H1 (cell line): ENCODE measurements around the gene ZBTB48. TPM values are rescaled to one million over a fixed set of nuclear protein-coding genes. Genes with fewer than 3 reads are reported as not detected.

Source experiments
- CTCF ChIA-PET: fragments of 300-600 bp; sonication (Branson Sonifier 250); formaldehyde crosslinking; loops from one replicate; lab custom pipeline; 2021; ENCODE audit not compliant: partially characterized antibody; lab: Charles Lee
- POLR2A ChIA-PET: fragments of 300-600 bp; sonication (Branson Sonifier 250); formaldehyde crosslinking; loops from one replicate; lab custom pipeline; 2021; ENCODE audit warnings: inconsistent platforms; ENCODE audit not compliant: partially characterized antibody; lab: Charles Lee
- DNase-seq, 2 experiments: peaks; one replicate each; pipeline versions ENCODE4 v3.0.0 to v3.0.0-alpha.2; 2010 to 2022; ENCODE audit warnings: low spot score in 2 of 2, low read depth in 1 of 2, mixed read lengths in 1 of 2
- FAIRE-seq: peaks from 2 replicates; lab custom pipeline; 2011; peaks lifted over from hg19 to GRCh38; lab: Jason Lieb, UNC
- H2AFZ ChIP-seq: 2 replicates; pipeline ENCODE4 v1.8.1; 2012; ENCODE audit warnings: low read length, inconsistent platforms
- H2AK5ac ChIP-seq: 2 replicates; pipeline ENCODE4 v1.6.1; 2013; ENCODE audit warnings: low read depth, low read length
- H2BK120ac ChIP-seq: replicated peaks from 2 replicates; pipeline ENCODE3; 2013; ENCODE audit warnings: low read depth, low read length, inconsistent platforms
- H2BK12ac ChIP-seq: 2 replicates; pipeline ENCODE4 v1.6.1; 2013; ENCODE audit warnings: low read depth, low read length
- H2BK15ac ChIP-seq: 2 replicates; pipeline ENCODE4 v1.6.1; 2013; ENCODE audit warnings: low read length
- H2BK20ac ChIP-seq: 2 replicates; pipeline ENCODE4 v1.6.1; 2013; ENCODE audit warnings: low read length
- H2BK5ac ChIP-seq: 2 replicates; pipeline ENCODE4 v1.6.1; 2013; ENCODE audit warnings: low read depth, low read length
- H3K14ac ChIP-seq: 2 replicates; pipeline ENCODE4 v1.6.1; 2013; ENCODE audit warnings: inconsistent platforms; ENCODE audit not compliant: insufficient read length
- H3K18ac ChIP-seq: 2 replicates; pipeline ENCODE4 v1.6.1; 2013; ENCODE audit warnings: low read length; ENCODE audit errors: extremely low read depth
- H3K23ac ChIP-seq: 2 replicates; pipeline ENCODE4 v1.6.1; 2013; ENCODE audit warnings: inconsistent platforms; ENCODE audit not compliant: insufficient read length
- H3K23me2 ChIP-seq: 2 replicates; pipeline ENCODE4 v1.6.1; 2013; ENCODE audit warnings: low read depth, low read length
- H3K27ac ChIP-seq: 2 replicates; pipeline ENCODE4 v1.6.1; 2011; ENCODE audit warnings: low read depth, low read length, inconsistent platforms
- H3K27me3 ChIP-seq, 4 experiments: replicated peaks in 1 of 4; 1 replicate in 1 of 4; 2 replicates in 3 of 4; pipeline versions ENCODE4 v1.6.1 to v1.8.1; 2011 to 2013; ENCODE audit warnings: low read length in 3 of 4, mild to moderate bottlenecking in 3 of 4, inconsistent platforms in 2 of 4, mixed read lengths in 2 of 4, moderate library complexity in 1 of 4; ENCODE audit not compliant: control insufficient read depth in 3 of 4, insufficient read depth in 3 of 4; ENCODE audit errors: extremely low read depth in 1 of 4
- H3K36me3 ChIP-seq, 4 experiments: 2 replicates each; pipeline versions ENCODE4 v1.6.1 to v1.8.1; 2011 to 2013; ENCODE audit warnings: mild to moderate bottlenecking in 4 of 4, low read length in 3 of 4, moderate library complexity in 2 of 4, control low read depth in 1 of 4, inconsistent platforms in 1 of 4; ENCODE audit not compliant: insufficient read depth in 4 of 4, control insufficient read depth in 2 of 4
- H3K4ac ChIP-seq: replicated peaks from 2 replicates; pipeline ENCODE3; 2013; ENCODE audit warnings: low read length, low read depth, mixed read lengths, inconsistent platforms; ENCODE audit not compliant: insufficient read length
- H3K4me1 ChIP-seq, 4 experiments: replicated peaks in 1 of 4; 1 replicate in 1 of 4; 2 replicates in 3 of 4; pipeline versions ENCODE4 v1.6.1 to v1.8.1; 2011 to 2013; ENCODE audit warnings: low read length in 3 of 4, inconsistent platforms in 2 of 4, mixed read lengths in 1 of 4; ENCODE audit not compliant: insufficient read depth in 4 of 4, control insufficient read depth in 3 of 4
- H3K4me2 ChIP-seq, 2 experiments: 2 replicates each; pipeline versions ENCODE4 v1.6.1 to v1.8.1; 2011 to 2013; ENCODE audit warnings: low read depth in 2 of 2, low read length in 2 of 2, control low read depth in 1 of 2, inconsistent platforms in 1 of 2, mild to moderate bottlenecking in 1 of 2; ENCODE audit not compliant: insufficient read depth in 1 of 2
- H3K4me3 ChIP-seq, 4 experiments: fragments of 200-600, 300-600 bp in 1 of 4; sonication (generic), shearing (Covaris generic), sonication (Bioruptor Twin) in 1 of 4; 2 replicates each; pipeline versions ENCODE4 v1.5.1 to v1.8.1; 2011 to 2016; ENCODE audit warnings: low read length in 4 of 4, low read depth in 3 of 4, control low read depth in 2 of 4, inconsistent platforms in 2 of 4, mild to moderate bottlenecking in 2 of 4, mixed read lengths in 1 of 4, moderate library complexity in 1 of 4; ENCODE audit not compliant: insufficient read depth in 2 of 4; ENCODE audit errors: extremely low read depth in 1 of 4
- H3K56ac ChIP-seq: replicated peaks from 2 replicates; pipeline ENCODE3; 2013; ENCODE audit warnings: low read depth, mild to moderate bottlenecking, mixed read lengths, low read length, inconsistent platforms; ENCODE audit not compliant: insufficient read length
- H3K79me1 ChIP-seq: 2 replicates; pipeline ENCODE4 v1.6.1; 2013; ENCODE audit warnings: low read depth, low read length, control low read depth
- H3K79me2 ChIP-seq, 2 experiments: 2 replicates each; pipeline versions ENCODE4 v1.6.1 to v1.8.1; 2012 to 2013; ENCODE audit warnings: low read length in 2 of 2, mild to moderate bottlenecking in 2 of 2, inconsistent platforms in 1 of 2; ENCODE audit not compliant: insufficient read depth in 2 of 2, control insufficient read depth in 1 of 2
- H3K9ac ChIP-seq, 4 experiments: replicated peaks in 1 of 4; 1 replicate in 1 of 4; 2 replicates in 3 of 4; pipeline versions ENCODE4 v1.6.1 to v1.8.1; 2011 to 2013; ENCODE audit warnings: low read depth in 3 of 4, low read length in 3 of 4, control low read depth in 2 of 4, mild to moderate bottlenecking in 2 of 4, moderate library complexity in 2 of 4, inconsistent platforms in 1 of 4; ENCODE audit errors: extremely low read depth in 1 of 4
- H3K9me3 ChIP-seq, 2 experiments: 2 replicates each; pipeline versions ENCODE4 v1.6.1 to v1.8.1; 2012 to 2013; ENCODE audit warnings: mild to moderate bottlenecking in 2 of 2, moderate library complexity in 2 of 2, control low read depth in 1 of 2, inconsistent platforms in 1 of 2, low read depth in 1 of 2, low read length in 1 of 2, mixed read lengths in 1 of 2; ENCODE audit not compliant: insufficient read depth in 2 of 2
- H4K20me1 ChIP-seq, 2 experiments: replicated peaks in 1 of 2; 2 replicates each; pipeline versions ENCODE3 to v1.8.1; 2011 to 2013; ENCODE audit warnings: inconsistent platforms in 2 of 2, low read length in 2 of 2, mild to moderate bottlenecking in 1 of 2; ENCODE audit not compliant: insufficient read depth in 2 of 2, control insufficient read depth in 1 of 2
- H4K5ac ChIP-seq: 2 replicates; pipeline ENCODE4 v1.6.1; 2013; ENCODE audit warnings: low read length, low read depth, mixed read lengths, inconsistent platforms; ENCODE audit not compliant: insufficient read length
- H4K8ac ChIP-seq: 2 replicates; pipeline ENCODE4 v1.8.0; 2013; ENCODE audit warnings: mild to moderate bottlenecking, moderate library complexity, low read length, inconsistent platforms; ENCODE audit not compliant: insufficient read depth; ENCODE audit errors: extremely low read depth
- H4K91ac ChIP-seq: replicated peaks from 2 replicates; pipeline ENCODE3; 2013; ENCODE audit warnings: low read length, mixed read lengths, inconsistent platforms; ENCODE audit not compliant: insufficient read length
- ASH2L ChIP-seq: fragments of 200-600, 300-600 bp; sonication (generic); IDR thresholded peaks from one replicate; pipeline ENCODE4 v1.7.1; 2017; ENCODE audit warnings: low read length
- BRCA1 ChIP-seq: IDR thresholded peaks from 2 replicates; pipeline ENCODE4 v1.6.1; 2012; ENCODE audit warnings: low read depth, low read length, improper control_type of control experiment
- EGR1 ChIP-seq: IDR thresholded peaks from 2 replicates; pipeline ENCODE4 v1.6.1; 2011; ENCODE audit warnings: low read depth, low read length, borderline replicate concordance
- FOSL1 ChIP-seq: IDR thresholded peaks from 2 replicates; pipeline ENCODE4 v1.6.1; 2011; ENCODE audit warnings: mild to moderate bottlenecking, low read depth, low read length, moderate library complexity; ENCODE audit not compliant: insufficient read depth
- GABPA ChIP-seq: IDR thresholded peaks from 2 replicates; pipeline ENCODE4 v1.6.1; 2011; ENCODE audit warnings: mild to moderate bottlenecking, low read length, moderate library complexity, borderline replicate concordance; ENCODE audit not compliant: insufficient read depth
- GTF2F1 ChIP-seq: IDR thresholded peaks from 2 replicates; pipeline ENCODE4 v1.6.1; 2012; ENCODE audit warnings: low read depth, low read length, improper control_type of control experiment, borderline replicate concordance
- NRF1 ChIP-seq: IDR thresholded peaks from 2 replicates; pipeline ENCODE4 v1.6.1; 2011; ENCODE audit warnings: mild to moderate bottlenecking, low read depth, low read length, improper control_type of control experiment
- RNF2 ChIP-seq: fragments of 200-900, 300-1000 bp; sonication (generic); IDR thresholded peaks from 2 replicates; pipeline ENCODE4 v1.7.1; 2016; ENCODE audit warnings: borderline replicate concordance, low read depth, mild to moderate bottlenecking, antibody characterized with exemption, low read length; ENCODE audit not compliant: poor library complexity, severe bottlenecking; ENCODE audit errors: missing control alignments
- SP2 ChIP-seq: IDR thresholded peaks from 2 replicates; pipeline ENCODE4 v1.6.1; 2012; ENCODE audit warnings: mild to moderate bottlenecking, low read length, inconsistent platforms
- SRF ChIP-seq: IDR thresholded peaks from 2 replicates; pipeline ENCODE4 v1.6.1; 2011; ENCODE audit warnings: mild to moderate bottlenecking, low read depth, low read length, moderate library complexity
- WGBS, 2 experiments: shearing (Covaris generic) in 1 of 2; methylation state at CpG; one replicate each; pipeline versions ENCODE4 v1.1.6 to v1.1.7; 2013 to 2015; ENCODE audit warnings: low lambda C conversion rate in 2 of 2, mixed read lengths in 2 of 2, inconsistent platforms in 1 of 2, low coverage in 1 of 2, missing lambda C conversion rate in 1 of 2; ENCODE audit not compliant: insufficient replicate concordance in 2 of 2, insufficient coverage in 1 of 2, insufficient read length in 1 of 2; ENCODE audit errors: extremely low coverage in 1 of 2, missing lambda C conversion rate in 1 of 2; 5-methylcytosine and 5-hydroxymethylcytosine counted together
- polyA plus RNA-seq, 7 experiments: library from polyadenylated mRNA; depleted of rRNA in 3 of 7; stranded (reverse) in 5 of 7; unstranded in 2 of 7; fragments of >200 nt in 5 of 7; fragments of 200-250 nt in 2 of 7; gene quantifications; 1 replicate in 5 of 7; 2 replicates in 1 of 7; 4 replicates in 1 of 7; pipeline versions ENCODE4 v1.2.1 to v1.2.3, GENCODE V29; 2011 to 2013; ENCODE audit warnings: missing spikeins in 2 of 7, mixed read lengths in 2 of 7
- total RNA-seq: library from RNA; stranded (reverse); fragmentation: NEBNext Ultra II Directional; extraction: Animal tissue kit (Norgen Biotek cat#: 25700); gene quantifications from 2 replicates; pipeline ENCODE4 v1.2.1, GENCODE V29; 2021
- TF ChIP-seq, protein P1 (sequence below): IDR thresholded peaks from 2 replicates; pipeline ENCODE4 v1.6.1; 2012; ENCODE audit warnings: low read length, inconsistent platforms

ZBTB48 gene
- total and polyA plus RNA-seq, 2 of the 8 experiments (the other 6 are each of a cell fraction or from before 2014, with no cell fraction given) = 28.2 to 28.8 TPM

GRCh38 chr1:6627031-6627430 is 47.2 kb downstream of the ZBTB48 start:
- FAIRE-seq (no peak), DNase-seq (no peak)
- Histone ChIP-seq H4K20me1 (peaks cover 5 to 14% of the 10 kb centered on the region in 2 experiments), H3K4me2 (no peak overlapping the region), H3K4me1 (0 out of 7 replicates have a peak, but pooled peaks cover 0 to 2% (median 0%) of the 10 kb centered on the region in 4 experiments), H2BK15ac (no peak overlapping the region), H4K8ac (no peak overlapping the region), H2BK20ac (no peak overlapping the region), H2AFZ (no peak overlapping the region), H3K23me2 (no peaks in the 10 kb centered on the region; the same call in 1 of the 2 replicates), H3K79me2 (peaks cover 0 to 20% of the 10 kb centered on the region in 2 experiments; a peak in 3 of 4 replicates), H2BK5ac (no peak overlapping the region), H2AK5ac (no peak overlapping the region), H3K79me1 (peaks cover 2% of the 10 kb centered on the region; the same call in 1 of the 2 replicates), H2BK12ac (no peak overlapping the region), H3K9ac (no peak overlapping the region), H4K91ac (no peak overlapping the region), H4K5ac (no peak overlapping the region), H3K18ac (no peak overlapping the region), H2BK120ac (no peak overlapping the region), H3K23ac (no peak overlapping the region), H3K9me3 (no peaks in the 10 kb centered on the region), H3K56ac (no peak overlapping the region), H3K14ac (no peak overlapping the region), H3K27me3 (no peaks in the 10 kb centered on the region), H3K4me3 (no peak overlapping the region), H3K36me3 (peaks cover 0 to 28% (median 9%) of the 10 kb centered on the region in 4 experiments; a peak in 7 of 8 replicates), H3K4ac (no peak overlapping the region), H3K27ac (no peak overlapping the region)
- 97% methylated on average over 9 of the region's 9 CpGs; no CpG with 5 or more reads in 1 of the 2 experiments for WGBS, 2 experiments
- ChIA-PET CTCF (interaction anchor here (0.7 to 2.7 kb wide), 3 partner anchors 10 to 416 kb away, joined by 3 to 10 read pairs (median 3); no protein-coding TSS in a partner anchor), POLR2A (interaction anchor here (1.0 to 14.3 kb wide), 2 partner anchors 27 to 76 kb away, joined by 3 to 175 read pairs; partner anchors contain the start of gene KLHL21)
- TF ChIP-seq SRF = no peak
- no peak for TF ChIP-seq BRCA1
- no peak for TF ChIP-seq NRF1
- TF ChIP-seq GTF2F1 = no peak
- TF ChIP-seq RNF2 = no peak
- TF ChIP-seq ASH2L = no peak
- TF ChIP-seq GABPA = no peak
- TF ChIP-seq, protein P1, sequence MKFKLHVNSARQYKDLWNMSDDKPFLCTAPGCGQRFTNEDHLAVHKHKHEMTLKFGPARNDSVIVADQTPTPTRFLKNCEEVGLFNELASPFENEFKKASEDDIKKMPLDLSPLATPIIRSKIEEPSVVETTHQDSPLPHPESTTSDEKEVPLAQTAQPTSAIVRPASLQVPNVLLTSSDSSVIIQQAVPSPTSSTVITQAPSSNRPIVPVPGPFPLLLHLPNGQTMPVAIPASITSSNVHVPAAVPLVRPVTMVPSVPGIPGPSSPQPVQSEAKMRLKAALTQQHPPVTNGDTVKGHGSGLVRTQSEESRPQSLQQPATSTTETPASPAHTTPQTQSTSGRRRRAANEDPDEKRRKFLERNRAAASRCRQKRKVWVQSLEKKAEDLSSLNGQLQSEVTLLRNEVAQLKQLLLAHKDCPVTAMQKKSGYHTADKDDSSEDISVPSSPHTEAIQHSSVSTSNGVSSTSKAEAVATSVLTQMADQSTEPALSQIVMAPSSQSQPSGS = no peak
- TF ChIP-seq SP2 = no peak
- no peak for TF ChIP-seq FOSL1
- no peak for TF ChIP-seq EGR1
